CD4-positive, CD25-positive, alpha-beta regulatory T cell (primary cell): ENCODE results near the gene PCNX4. TPM values are rescaled to one million over a fixed set of nuclear protein-coding genes. Genes with fewer than 3 reads are reported as not detected.

Experiments used
- ATAC-seq, 2 donors: fragments of 150-1000 bp; cut with Tn5 transposase; one replicate each; pipeline ENCODE4 v1.10.0; 2021; ENCODE audit warnings: low read depth in 2 of 2, moderate number of reproducible peaks in 2 of 2, moderate library complexity in 1 of 2
- DNase-seq, 3 donors: peaks; one replicate each; pipeline versions ENCODE4 v3.0.0 to v3.0.0-alpha.2; 2012 to 2022; ENCODE audit warnings: mixed read lengths in 1 of 3
- H3K27ac ChIP-seq: one replicate; pipeline ENCODE4 v1.7.0; 2013; ENCODE audit warnings: mild to moderate bottlenecking, low read length; ENCODE audit not compliant: insufficient read depth, poor library complexity, severe bottlenecking
- H3K27me3 ChIP-seq: one replicate; pipeline ENCODE4 v1.7.0; 2013; ENCODE audit warnings: low read length; ENCODE audit not compliant: control insufficient read depth, insufficient read depth
- H3K36me3 ChIP-seq: one replicate; pipeline ENCODE4 v1.7.0; 2013; ENCODE audit warnings: mild to moderate bottlenecking, low read length, moderate library complexity; ENCODE audit not compliant: control insufficient read depth, insufficient read depth
- H3K4me1 ChIP-seq: 2 replicates; pipeline ENCODE4 v1.7.0; 2013; ENCODE audit warnings: mild to moderate bottlenecking, low read length; ENCODE audit not compliant: insufficient read depth, control insufficient read depth, poor library complexity, severe bottlenecking
- H3K4me3 ChIP-seq: one replicate; pipeline ENCODE4 v1.7.0; 2013; ENCODE audit warnings: low read depth, mild to moderate bottlenecking, low read length, moderate library complexity
- H3K9me3 ChIP-seq, 2 experiments: 1 replicate in 1 of 2; 2 replicates in 1 of 2; pipeline ENCODE4 v1.7.0; 2013; ENCODE audit warnings: low read length in 2 of 2, mild to moderate bottlenecking in 1 of 2, moderate library complexity in 1 of 2; ENCODE audit not compliant: control insufficient read depth in 2 of 2
- H3K27ac Mint-ChIP-seq, 3 donors: one replicate each; pipeline ENCODE4 v1.8.0; 2020 to 2022; ENCODE audit warnings: mild to moderate bottlenecking in 3 of 3, mixed read lengths in 3 of 3, moderate library complexity in 2 of 3
- H3K27me3 Mint-ChIP-seq: one replicate; pipeline ENCODE4 v1.8.0; 2022; ENCODE audit warnings: mild to moderate bottlenecking, mixed read lengths
- H3K36me3 Mint-ChIP-seq: one replicate; pipeline ENCODE4 v1.8.0; 2020; ENCODE audit warnings: mixed read lengths
- H3K4me1 Mint-ChIP-seq, 4 donors: one replicate each; pipeline ENCODE4 v1.8.0; 2020 to 2022; ENCODE audit warnings: mixed read lengths in 4 of 4, mild to moderate bottlenecking in 1 of 4
- H3K4me3 Mint-ChIP-seq, 4 donors: one replicate each; pipeline ENCODE4 v1.8.0; 2020 to 2022; ENCODE audit warnings: mild to moderate bottlenecking in 4 of 4, mixed read lengths in 4 of 4, moderate library complexity in 3 of 4
- H3K9me3 Mint-ChIP-seq, 7 donors: one replicate each; pipeline ENCODE4 v1.8.0; 2020 to 2022; ENCODE audit warnings: mixed read lengths in 7 of 7, mild to moderate bottlenecking in 3 of 7, moderate library complexity in 2 of 7
- polyA plus RNA-seq, 4 donors: library from polyadenylated mRNA; unstranded; fragments of 300-500 nt; fragmentation: Illumina TruSeq; gene quantifications; one replicate each; pipeline ENCODE4 v1.2.3, GENCODE V29; 2021
- total RNA-seq: library from RNA; stranded (reverse); gene quantifications from one replicate; pipeline ENCODE4 v1.2.3, GENCODE V29; 2022

The PCNX4 gene
- total and polyA plus RNA-seq, 5 donors from 2014 or later, result 14.1 to 34.7 (median 17.9) TPM

GRCh38 chr14:60174352-60175254, 82.9 kb downstream of the PCNX4 start:
- Mint-ChIP-seq H3K4me3 (no peak overlapping the region), H3K4me1 (no peaks in the 10 kb centered on the region), H3K27ac (no peak overlapping the region), H3K9me3 (peaks cover 0 to 3% (median 0%) of the 10 kb centered on the region in 7 donors), H3K36me3 (no peaks in the 10 kb centered on the region), H3K27me3 (peaks cover 11% of the 10 kb centered on the region)
- Histone ChIP-seq H3K9me3 (peaks cover 0 to 4% of the 10 kb centered on the region in 2 experiments), H3K27ac (no peak overlapping the region), H3K4me3 (no peak overlapping the region), H3K27me3 (no peaks in the 10 kb centered on the region), H3K4me1 (no peaks in the 10 kb centered on the region), H3K36me3 (no peaks in the 10 kb centered on the region)
- DNase-seq (no peak), ATAC-seq (no peak)

- Histone ChIP-seq H3K27me3 (no peaks in the 10 kb centered on the region), H3K4me1 (no peaks in the 10 kb centered on the region), H3K36me3 (no peaks in the 10 kb centered on the region), H3K9me3 (peaks cover 2 to 4% of the 10 kb centered on the region in 2 experiments), H3K4me3 (no peak overlapping the region), H3K27ac (no peak overlapping the region)
- H3K36me3 Mint-ChIP-seq, result no peaks in the 10 kb centered on the region
- no peak overlapping the region for H3K4me3 Mint-ChIP-seq
- H3K27me3 Mint-ChIP-seq, result peaks cover 11% of the 10 kb centered on the region
- ATAC-seq (no peak), DNase-seq (no peak)
- H3K27ac Mint-ChIP-seq, result no peak overlapping the region
- no peaks in the 10 kb centered on the region for H3K4me1 Mint-ChIP-seq
- peaks cover 0 to 8% (median 0%) of the 10 kb centered on the region in 7 donors for H3K9me3 Mint-ChIP-seq
Observed at GRCh38 chr14:60175255-60175902, 83.7 kb downstream of the PCNX4 start.

GRCh38 chr14:60178164-60178563, 86.4 kb downstream of the PCNX4 start:
- no peaks in the 10 kb centered on the region for H3K36me3 Mint-ChIP-seq
- peaks cover 0 to 1% (median 0%) of the 10 kb centered on the region in 4 donors for H3K4me1 Mint-ChIP-seq
- H3K9me3 Mint-ChIP-seq, result peaks cover 0 to 14% (median 0%) of the 10 kb centered on the region in 7 donors
- Histone ChIP-seq H3K4me1 (no peaks in the 10 kb centered on the region), H3K9me3 (peaks cover 2 to 4% of the 10 kb centered on the region in 2 experiments), H3K4me3 (no peak overlapping the region), H3K27me3 (no peaks in the 10 kb centered on the region), H3K27ac (no peak overlapping the region), H3K36me3 (no peaks in the 10 kb centered on the region)
- no peak for DNase-seq
- H3K27ac Mint-ChIP-seq, result no peak overlapping the region
- no peak for ATAC-seq
- no peak overlapping the region for H3K4me3 Mint-ChIP-seq
- no peaks in the 10 kb centered on the region for H3K27me3 Mint-ChIP-seq

GRCh38 chr14:60178820-60179219, 87.1 kb downstream of the PCNX4 start:
- H3K4me3 Mint-ChIP-seq, result no peak overlapping the region
- H3K4me3 ChIP-seq, result no peak overlapping the region

GRCh38 chr14:60179431-60179869, 87.7 kb downstream of the PCNX4 start:
- H3K9me3 Mint-ChIP-seq, result peaks cover 0 to 14% (median 0%) of the 10 kb centered on the region in 7 donors
- no peak overlapping the region for H3K4me3 ChIP-seq
- peaks cover 0 to 14% (median 8%) of the 10 kb centered on the region in 4 donors for H3K4me1 Mint-ChIP-seq
- no peak overlapping the region for H3K27ac Mint-ChIP-seq
- no peak overlapping the region for H3K27ac ChIP-seq
- ATAC-seq, result no peak
- no peaks in the 10 kb centered on the region for H3K36me3 Mint-ChIP-seq
- peaks cover 2 to 4% of the 10 kb centered on the region in 2 experiments for H3K9me3 ChIP-seq
- no peaks in the 10 kb centered on the region for H3K36me3 ChIP-seq
- H3K4me3 Mint-ChIP-seq, result no peak overlapping the region
- peaks cover 4% of the 10 kb centered on the region for H3K27me3 Mint-ChIP-seq
- DNase-seq, result no peak
- peaks cover 5% of the 10 kb centered on the region for H3K4me1 ChIP-seq
- no peaks in the 10 kb centered on the region for H3K27me3 ChIP-seq

More at GRCh38 chr14:60178820-60179219, 87.1 kb downstream of the PCNX4 start:
- Mint-ChIP-seq H3K27ac (no peak overlapping the region), H3K27me3 (no peaks in the 10 kb centered on the region), H3K9me3 (peaks cover 0 to 14% (median 0%) of the 10 kb centered on the region in 7 donors), H3K4me1 (peaks cover 0 to 8% (median 3%) of the 10 kb centered on the region in 4 donors), H3K36me3 (no peaks in the 10 kb centered on the region)
- ATAC-seq (no peak), DNase-seq (no peak)
- Histone ChIP-seq H3K9me3 (peaks cover 2 to 4% of the 10 kb centered on the region in 2 experiments), H3K36me3 (no peaks in the 10 kb centered on the region), H3K27ac (no peak overlapping the region), H3K4me1 (peaks cover 2% of the 10 kb centered on the region), H3K27me3 (no peaks in the 10 kb centered on the region)

GRCh38 chr14:60183138-60183537, 91.4 kb downstream of the PCNX4 start:
- H3K4me3 Mint-ChIP-seq, result peak overlapping the region in 2 of 4 donors; percentile 4 to 14
- no peak for DNase-seq

GRCh38 chr14:60183741-60184140, 92.0 kb downstream of the PCNX4 start:
- peaks cover 0 to 15% (median 9%) of the 10 kb centered on the region in 4 donors for H3K4me1 Mint-ChIP-seq
- Histone ChIP-seq H3K9me3 (peaks cover 0 to 2% of the 10 kb centered on the region in 2 experiments), H3K27me3 (no peaks in the 10 kb centered on the region), H3K27ac (peak overlapping the region; percentile 52), H3K4me1 (peaks cover 5% of the 10 kb centered on the region), H3K36me3 (no peaks in the 10 kb centered on the region), H3K4me3 (peak overlapping the region; percentile 94)
- ATAC-seq (peak; percentile 21 to 39), DNase-seq (peak in 1 of 3 donors; percentile 42)
- H3K27ac Mint-ChIP-seq, result peak overlapping the region; percentile 75 to 87 (median 84)
- peak overlapping the region; percentile 20 to 96 (median 82) for H3K4me3 Mint-ChIP-seq
- peaks cover 0 to 14% (median 0%) of the 10 kb centered on the region in 7 donors for H3K9me3 Mint-ChIP-seq
- H3K36me3 Mint-ChIP-seq, result no peaks in the 10 kb centered on the region
- H3K27me3 Mint-ChIP-seq, result peaks cover 11% of the 10 kb centered on the region

More at GRCh38 chr14:60183138-60183537, 91.4 kb downstream of the PCNX4 start:
- Mint-ChIP-seq H3K4me1 (peaks cover 0 to 15% (median 9%) of the 10 kb centered on the region in 4 donors), H3K36me3 (no peaks in the 10 kb centered on the region), H3K27me3 (peaks cover 11% of the 10 kb centered on the region), H3K27ac (peak overlapping the region in 2 of 3 donors; percentile 84 to 87), H3K9me3 (peaks cover 0 to 14% (median 0%) of the 10 kb centered on the region in 7 donors)
- Histone ChIP-seq H3K27ac (no peak overlapping the region), H3K4me1 (peaks cover 5% of the 10 kb centered on the region), H3K27me3 (no peaks in the 10 kb centered on the region), H3K36me3 (no peaks in the 10 kb centered on the region), H3K9me3 (peaks cover 2 to 4% of the 10 kb centered on the region in 2 experiments), H3K4me3 (no peak overlapping the region)
- ATAC-seq, result no peak
